ENCODE results near the gene CACNB2.
"Not testable (repeated sequence)": the region's sequence is repeated elsewhere in the genome, so short reads cannot be mapped to it uniquely, and the experiment has no call there.

Gene CACNB2

GRCh38 chr10:18201877-18202276, 61.7 kb downstream of the CACNB2 start:
- no peaks in the 10 kb centered on the region for H3K9me3 ChIP-seq (ENCODE audit: control insufficient read depth, insufficient read depth, low read length)
- H3K4me1 ChIP-seq (ENCODE audit: insufficient read depth, low read length): no peaks in the 10 kb centered on the region
- no peaks in the 10 kb centered on the region for H3K36me3 ChIP-seq (ENCODE audit: insufficient read depth, low read length)
- no peak overlapping the region for H3K9ac ChIP-seq (ENCODE audit: low read depth, low read length)

GRCh38 chr10:18202680-18203460, 62.6 kb downstream of the CACNB2 start:
- Histone ChIP-seq H3K4me1 (ENCODE audit: insufficient read depth, low read length) (no peaks in the 10 kb centered on the region), H3K36me3 (ENCODE audit: insufficient read depth, low read length) (no peaks in the 10 kb centered on the region), H3K9ac (ENCODE audit: low read depth, low read length) (no peak overlapping the region), H3K9me3 (ENCODE audit: control insufficient read depth, insufficient read depth, low read length) (no peaks in the 10 kb centered on the region)

- no peaks in the 10 kb centered on the region for H3K4me1 ChIP-seq (ENCODE audit: insufficient read depth, low read length)
- no peaks in the 10 kb centered on the region for H3K9me3 ChIP-seq (ENCODE audit: control insufficient read depth, insufficient read depth, low read length)
- no peak overlapping the region for H3K9ac ChIP-seq (ENCODE audit: low read depth, low read length)
- H3K36me3 ChIP-seq (ENCODE audit: insufficient read depth, low read length): no peaks in the 10 kb centered on the region
These were observed 63.2 kb downstream of the CACNB2 start for GRCh38 chr10:18203471-18203870.

- Histone ChIP-seq H3K36me3 (ENCODE audit: insufficient read depth, low read length) (no peaks in the 10 kb centered on the region), H3K9ac (ENCODE audit: low read depth, low read length) (no peak overlapping the region), H3K4me1 (ENCODE audit: insufficient read depth, low read length) (no peaks in the 10 kb centered on the region), H3K9me3 (ENCODE audit: control insufficient read depth, insufficient read depth, low read length) (no peaks in the 10 kb centered on the region)
These were observed 64.0 kb downstream of the CACNB2 start for GRCh38 chr10:18204039-18204835.

GRCh38 chr10:18205098-18205834, 65.0 kb downstream of the CACNB2 start:
- no peaks in the 10 kb centered on the region for H3K4me1 ChIP-seq (ENCODE audit: insufficient read depth, low read length)
- no peaks in the 10 kb centered on the region for H3K9me3 ChIP-seq (ENCODE audit: control insufficient read depth, insufficient read depth, low read length)
- H3K36me3 ChIP-seq (ENCODE audit: insufficient read depth, low read length): no peaks in the 10 kb centered on the region
- H3K9ac ChIP-seq (ENCODE audit: low read depth, low read length): no peak overlapping the region

GRCh38 chr10:18208186-18208585, 68.0 kb downstream of the CACNB2 start:
- H3K4me1 ChIP-seq (ENCODE audit: insufficient read depth, low read length): not testable (repeated sequence)

GRCh38 chr10:18209241-18209640, 69.0 kb downstream of the CACNB2 start:
- Histone ChIP-seq H3K9me3 (ENCODE audit: control insufficient read depth, insufficient read depth, low read length) (no peaks in the 10 kb centered on the region), H3K9ac (ENCODE audit: low read depth, low read length) (no peak overlapping the region), H3K4me1 (ENCODE audit: insufficient read depth, low read length) (no peaks in the 10 kb centered on the region), H3K36me3 (ENCODE audit: insufficient read depth, low read length) (no peaks in the 10 kb centered on the region)

More at GRCh38 chr10:18208186-18208585, 68.0 kb downstream of the CACNB2 start:
- H3K36me3 ChIP-seq (ENCODE audit: insufficient read depth, low read length); H3K9me3 ChIP-seq (ENCODE audit: control insufficient read depth, insufficient read depth, low read length); H3K9ac ChIP-seq (ENCODE audit: low read depth, low read length): not testable (repeated sequence)

- H3K36me3 ChIP-seq (ENCODE audit: insufficient read depth, low read length): no peaks in the 10 kb centered on the region
- no peaks in the 10 kb centered on the region for H3K9me3 ChIP-seq (ENCODE audit: control insufficient read depth, insufficient read depth, low read length)
- no peaks in the 10 kb centered on the region for H3K4me1 ChIP-seq (ENCODE audit: insufficient read depth, low read length)
- H3K9ac ChIP-seq (ENCODE audit: low read depth, low read length): no peak overlapping the region
These were observed 70.5 kb downstream of the CACNB2 start for GRCh38 chr10:18210711-18211110.

GRCh38 chr10:18211862-18212261, 71.6 kb downstream of the CACNB2 start:
- Histone ChIP-seq H3K4me1 (ENCODE audit: insufficient read depth, low read length) (no peaks in the 10 kb centered on the region), H3K36me3 (ENCODE audit: insufficient read depth, low read length) (no peaks in the 10 kb centered on the region), H3K9me3 (ENCODE audit: control insufficient read depth, insufficient read depth, low read length) (no peaks in the 10 kb centered on the region), H3K9ac (ENCODE audit: low read depth, low read length) (no peak overlapping the region)

GRCh38 chr10:18213271-18213670, 73.0 kb downstream of the CACNB2 start:
- Histone ChIP-seq H3K9me3 (ENCODE audit: control insufficient read depth, insufficient read depth, low read length) (no peaks in the 10 kb centered on the region), H3K9ac (ENCODE audit: low read depth, low read length) (no peak overlapping the region), H3K36me3 (ENCODE audit: insufficient read depth, low read length) (no peaks in the 10 kb centered on the region), H3K4me1 (ENCODE audit: insufficient read depth, low read length) (no peaks in the 10 kb centered on the region)

GRCh38 chr10:18214691-18215563, 74.7 kb downstream of the CACNB2 start:
- Histone ChIP-seq H3K9me3 (ENCODE audit: control insufficient read depth, insufficient read depth, low read length) (no peaks in the 10 kb centered on the region), H3K36me3 (ENCODE audit: insufficient read depth, low read length) (no peaks in the 10 kb centered on the region), H3K4me1 (ENCODE audit: insufficient read depth, low read length) (no peaks in the 10 kb centered on the region), H3K9ac (ENCODE audit: low read depth, low read length) (no peak overlapping the region)

GRCh38 chr10:18216482-18216881, 76.3 kb downstream of the CACNB2 start:
- H3K9me3 ChIP-seq (ENCODE audit: control insufficient read depth, insufficient read depth, low read length): no peaks in the 10 kb centered on the region
- H3K4me1 ChIP-seq (ENCODE audit: insufficient read depth, low read length): no peaks in the 10 kb centered on the region
- no peaks in the 10 kb centered on the region for H3K36me3 ChIP-seq (ENCODE audit: insufficient read depth, low read length)
- no peak overlapping the region for H3K9ac ChIP-seq (ENCODE audit: low read depth, low read length)

- H3K9me3 ChIP-seq (ENCODE audit: control insufficient read depth, insufficient read depth, low read length): no peaks in the 10 kb centered on the region
- no peaks in the 10 kb centered on the region for H3K4me1 ChIP-seq (ENCODE audit: insufficient read depth, low read length)
- H3K9ac ChIP-seq (ENCODE audit: low read depth, low read length): no peak overlapping the region
- no peaks in the 10 kb centered on the region for H3K36me3 ChIP-seq (ENCODE audit: insufficient read depth, low read length)
These were observed 77.4 kb downstream of the CACNB2 start for GRCh38 chr10:18217577-18217976.

- Histone ChIP-seq H3K36me3 (ENCODE audit: insufficient read depth, low read length) (no peaks in the 10 kb centered on the region), H3K4me1 (ENCODE audit: insufficient read depth, low read length) (no peaks in the 10 kb centered on the region), H3K9ac (ENCODE audit: low read depth, low read length) (no peak overlapping the region), H3K9me3 (ENCODE audit: control insufficient read depth, insufficient read depth, low read length) (no peaks in the 10 kb centered on the region)
These were observed 78.9 kb downstream of the CACNB2 start for GRCh38 chr10:18219146-18219545.

Measured in ES-I3 (cell line).